SK-N-SH treated with all-trans-retinoic acid at 6 μM for 48 hours (cell line): Measurements from ENCODE around the gene DYSF.

Experiments
- OSR1 ChIP-seq: fragments of 250-450 bp; sonication (Bioruptor Pico); IDR thresholded peaks from 2 replicates; pipeline ENCODE4 v1.8.0; 2022; ENCODE audit warnings: moderate library complexity, mild to moderate bottlenecking, inconsistent platforms
- PATZ1 ChIP-seq: fragments of 250-450 bp; sonication (Bioruptor Pico); IDR thresholded peaks from 2 replicates; pipeline ENCODE4 v1.8.0; 2020; ENCODE audit warnings: mild to moderate bottlenecking, moderate library complexity, borderline replicate concordance
- SNAI2 ChIP-seq: fragments of 250-450 bp; sonication (Bioruptor Pico); IDR thresholded peaks from 2 replicates; pipeline ENCODE4 v1.5.0; 2020; ENCODE audit warnings: mild to moderate bottlenecking, moderate library complexity
- ZFP3 ChIP-seq: fragments of 250-450 bp; sonication (Bioruptor Pico); IDR thresholded peaks from 2 replicates; pipeline ENCODE4 v1.5.0; 2020; ENCODE audit warnings: mild to moderate bottlenecking, moderate library complexity
- ZNF565 ChIP-seq: fragments of 450-650 bp; formaldehyde crosslinking; conservative IDR thresholded peaks from 2 replicates; pipeline ENCODE4 v1.5.0; 2020; ENCODE audit warnings: low read depth, mild to moderate bottlenecking, moderate library complexity

GRCh38 chr2:71718686-71719085 lies 265.3 kb downstream of the DYSF start:
- TF ChIP-seq OSR1 (no peak), ZNF565 (no peak), ZFP3 (no peak), SNAI2 (no peak), PATZ1 (CRISPR knock-in tag) (no peak)
